ENCODE measurements around the gene FSTL4.

- TF ChIP-seq ZBTB8A (CRISPR knock-in tag; IDR thresholded peaks at IDR 0.05; ENCODE audit: borderline replicate concordance, low read depth): no peak
- no peak for TF ChIP-seq ZNF280D (CRISPR knock-in tag; IDR thresholded peaks at IDR 0.05)
- no peak for TF ChIP-seq ZBTB7A (CRISPR knock-in tag; IDR thresholded peaks at IDR 0.05)
- no peak for TF ChIP-seq ATF2 (CRISPR knock-in tag; IDR thresholded peaks at IDR 0.05)
- no peak for TF ChIP-seq RNF219 (CRISPR knock-in tag; IDR thresholded peaks at IDR 0.05)
- TF ChIP-seq TSC22D2 (CRISPR knock-in tag; IDR thresholded peaks at IDR 0.05; ENCODE audit: borderline replicate concordance): no peak
- no peak for TF ChIP-seq NFE2 (CRISPR knock-in tag; IDR thresholded peaks at IDR 0.05)
- TF ChIP-seq HOMEZ (CRISPR knock-in tag; IDR thresholded peaks at IDR 0.05; ENCODE audit: low read depth): no peak
- TF ChIP-seq ETS1 (CRISPR knock-in tag; IDR thresholded peaks at IDR 0.05): no peak
- no peak for TF ChIP-seq CREB1 (IDR thresholded peaks at IDR 0.05)
- no peak for TF ChIP-seq CREB1 (CRISPR knock-in tag; IDR thresholded peaks at IDR 0.05)
- no peak for TF ChIP-seq MLX (CRISPR knock-in tag; IDR thresholded peaks at IDR 0.05)
- no peak for TF ChIP-seq FIP1L1 (IDR thresholded peaks at IDR 0.05; ENCODE audit: borderline replicate concordance, insufficient read depth, low read depth, low read length)
- no peak for TF ChIP-seq CTCF (CRISPR knock-in tag; IDR thresholded peaks at IDR 0.05)
- no peak for TF ChIP-seq NFIC (IDR thresholded peaks at IDR 0.05; ENCODE audit: low read length)
Observed at GRCh38 chr5:133564921-133565565, 47.3 kb downstream of the FSTL4 start.

All from HepG2 (cell line).